MCF 10A (cell line): ENCODE measurements around the gene DCDC1. TPM values are rescaled to one million over a fixed set of nuclear protein-coding genes. Genes with fewer than 3 reads are reported as not detected.

Source experiments
- BruUV-seq: library from RNA; stranded (reverse); fragments of 400-500 nt; replicated peaks from 2 replicates; lab custom pipeline; 2021; lab: Mats Ljungman, UMichigan
- CTCF ChIA-PET: fragments of 300-600 bp; sonication (Branson Sonifier 250); formaldehyde crosslinking; extraction: SDS; loops from one replicate; lab custom pipeline; 2021; ENCODE audit warnings: antibody characterized with exemption, inconsistent platforms; lab: Yijun Ruan, JAX
- POLR2A ChIA-PET: fragments of 300-600, 350-650 bp; sonication (Branson Sonifier 250); formaldehyde crosslinking; extraction: SDS; loops from one replicate; lab custom pipeline; 2020; ENCODE audit warnings: antibody characterized with exemption, inconsistent platforms; lab: Yijun Ruan, JAX
- DNase-seq: peaks from one replicate; pipeline ENCODE4 v3.0.0-alpha.2; 2018; ENCODE audit not compliant: unreplicated experiment
- H3K27ac Mint-ChIP-seq: one replicate; pipeline ENCODE4 v1.8.0; 2022; ENCODE audit warnings: mild to moderate bottlenecking, low read depth, mixed read lengths; ENCODE audit not compliant: unreplicated experiment
- H3K27me3 Mint-ChIP-seq: one replicate; pipeline ENCODE4 v1.8.0; 2022; ENCODE audit warnings: mixed read lengths; ENCODE audit not compliant: insufficient read depth, unreplicated experiment
- H3K36me3 Mint-ChIP-seq: one replicate; pipeline ENCODE4 v1.8.0; 2022; ENCODE audit warnings: mild to moderate bottlenecking, moderate library complexity, mixed read lengths; ENCODE audit not compliant: insufficient read depth, unreplicated experiment
- H3K4me1 Mint-ChIP-seq: one replicate; pipeline ENCODE4 v1.8.0; 2022; ENCODE audit warnings: mixed read lengths; ENCODE audit not compliant: insufficient read depth, unreplicated experiment
- H3K4me3 Mint-ChIP-seq: one replicate; pipeline ENCODE4 v1.8.0; 2022; ENCODE audit warnings: mild to moderate bottlenecking, moderate library complexity, mixed read lengths; ENCODE audit not compliant: unreplicated experiment
- H3K9me3 Mint-ChIP-seq: one replicate; pipeline ENCODE4 v1.8.0; 2022; ENCODE audit warnings: mixed read lengths; ENCODE audit not compliant: unreplicated experiment
- intact Hi-C: fragments of 100-400 bp; cut with micrococcal nuclease; formaldehyde crosslinking; loops from 2 replicates; pipeline ENCODE4 v1.14.1; 2022
- total RNA-seq: library from RNA; stranded (reverse); gene quantifications from 2 replicates; pipeline ENCODE4 v1.2.3, GENCODE V29; 2022
- TF ChIP-seq, protein P1 (sequence below): fragments of 200-600 bp; IDR thresholded peaks from one replicate; pipeline ENCODE4 v1.8.0; 2022; ENCODE audit warnings: antibody characterized with exemption, mild to moderate bottlenecking; ENCODE audit not compliant: unreplicated experiment

DCDC1 gene
- total RNA-seq, 1 experiment from 2014 or later, result 0.19 TPM

DNA sequence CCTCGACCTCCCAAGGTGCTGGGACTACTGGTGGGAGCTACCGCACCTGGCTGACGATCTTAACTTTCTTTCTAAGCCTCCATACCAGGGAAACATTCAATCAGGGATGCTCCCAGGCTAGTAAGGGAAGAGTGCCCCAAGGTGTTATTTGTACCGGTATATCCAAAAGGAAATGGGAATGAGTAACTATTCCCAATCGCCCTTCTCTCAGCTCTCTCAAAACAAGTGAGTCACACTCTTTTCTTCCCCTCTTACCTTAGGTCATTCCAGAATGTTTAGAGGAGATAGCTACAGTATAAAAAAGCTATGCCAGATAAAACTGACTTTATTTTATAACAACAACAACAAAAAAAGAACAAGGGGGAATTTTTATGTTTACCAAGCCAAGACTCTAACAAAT is 13.7 kb downstream of the DCDC1 start:
- H3K36me3 Mint-ChIP-seq, result no peaks in the 10 kb centered on the region
- no peaks in the 10 kb centered on the region for H3K27me3 Mint-ChIP-seq
- no peaks in the 10 kb centered on the region for H3K9me3 Mint-ChIP-seq
- H3K4me1 Mint-ChIP-seq, result peaks cover 4% of the 10 kb centered on the region
- no peak overlapping the region for H3K4me3 Mint-ChIP-seq
- CTCF ChIA-PET, result interaction anchor here (0.6 kb wide), 2 partner anchors 44 to 818 kb away, joined by 3 read pairs; no protein-coding TSS in a partner anchor
- intact Hi-C loops, result no loop called here
- no peak overlapping the region for H3K27ac Mint-ChIP-seq
- TF ChIP-seq, protein P1, sequence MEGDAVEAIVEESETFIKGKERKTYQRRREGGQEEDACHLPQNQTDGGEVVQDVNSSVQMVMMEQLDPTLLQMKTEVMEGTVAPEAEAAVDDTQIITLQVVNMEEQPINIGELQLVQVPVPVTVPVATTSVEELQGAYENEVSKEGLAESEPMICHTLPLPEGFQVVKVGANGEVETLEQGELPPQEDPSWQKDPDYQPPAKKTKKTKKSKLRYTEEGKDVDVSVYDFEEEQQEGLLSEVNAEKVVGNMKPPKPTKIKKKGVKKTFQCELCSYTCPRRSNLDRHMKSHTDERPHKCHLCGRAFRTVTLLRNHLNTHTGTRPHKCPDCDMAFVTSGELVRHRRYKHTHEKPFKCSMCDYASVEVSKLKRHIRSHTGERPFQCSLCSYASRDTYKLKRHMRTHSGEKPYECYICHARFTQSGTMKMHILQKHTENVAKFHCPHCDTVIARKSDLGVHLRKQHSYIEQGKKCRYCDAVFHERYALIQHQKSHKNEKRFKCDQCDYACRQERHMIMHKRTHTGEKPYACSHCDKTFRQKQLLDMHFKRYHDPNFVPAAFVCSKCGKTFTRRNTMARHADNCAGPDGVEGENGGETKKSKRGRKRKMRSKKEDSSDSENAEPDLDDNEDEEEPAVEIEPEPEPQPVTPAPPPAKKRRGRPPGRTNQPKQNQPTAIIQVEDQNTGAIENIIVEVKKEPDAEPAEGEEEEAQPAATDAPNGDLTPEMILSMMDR, result no peak
- no TSS peak for BruUV-seq
- POLR2A ChIA-PET, result interaction anchor here (0.6 to 1.5 kb wide), 2 partner anchors 14 to 1536 kb away, joined by 3 to 10 read pairs; partner anchors contain the start of genes DCDC1 and DNAJC24
- DNase-seq, result peak; percentile 46

DNA sequence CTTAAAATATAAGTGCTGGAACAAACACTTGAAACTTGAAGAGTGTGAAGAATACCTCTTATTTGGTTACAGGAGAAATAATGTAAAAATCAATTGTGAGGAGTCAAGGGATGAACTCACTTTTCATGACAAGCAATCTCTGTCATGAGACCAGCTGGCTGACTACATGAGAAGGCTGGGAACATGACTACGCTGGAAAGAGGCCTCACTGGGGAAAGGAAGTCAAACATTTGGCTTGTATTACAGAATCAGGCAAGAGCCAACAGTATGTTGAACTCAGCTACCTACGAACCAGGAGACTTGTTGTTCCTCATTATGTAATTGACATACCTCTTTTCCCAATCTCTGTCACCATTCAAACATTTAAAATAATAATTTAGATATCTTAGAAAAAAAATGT is 14.4 kb downstream of the DCDC1 start:
- intact Hi-C loops, result no loop called here
- peak; percentile 9 for DNase-seq
- no peak overlapping the region for H3K27ac Mint-ChIP-seq

DNA sequence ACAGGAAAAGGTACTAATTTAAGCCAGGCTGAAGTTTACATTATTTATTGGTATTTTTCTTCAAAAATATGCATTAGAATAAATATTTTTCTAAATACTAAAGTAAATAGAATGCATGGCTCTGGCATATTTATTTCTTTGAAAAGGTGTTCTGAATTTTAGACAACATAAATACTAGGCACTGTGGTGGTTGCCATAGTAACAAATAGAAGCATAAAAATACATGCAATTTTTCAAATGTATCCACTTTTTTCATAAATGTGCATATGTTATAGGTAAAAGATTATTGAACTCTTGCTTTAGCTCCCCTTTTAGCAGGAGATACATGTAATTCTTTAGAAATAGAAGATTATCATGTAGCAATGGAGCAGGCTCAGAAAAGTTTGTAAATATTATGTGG is 18.4 kb downstream of the DCDC1 start:
- Mint-ChIP-seq H3K4me1 (peaks cover 4% of the 10 kb centered on the region), H3K36me3 (no peaks in the 10 kb centered on the region), H3K9me3 (no peaks in the 10 kb centered on the region), H3K4me3 (no peak overlapping the region), H3K27ac (no peak overlapping the region), H3K27me3 (peaks cover 18% of the 10 kb centered on the region)
- no TSS peak for BruUV-seq
- TF ChIP-seq, protein P1, result no peak
- ChIA-PET POLR2A (interaction anchor here (1.3 kb wide), 1 partner anchor 18 kb away, joined by 4 read pairs; the partner anchor contains the start of genes DCDC1 and DNAJC24), CTCF (no interaction called here)
- intact Hi-C loops, result no loop called here
- DNase-seq, result no peak

More for the DNA sequence above, 14.4 kb downstream of the DCDC1 start:
- TF ChIP-seq, protein P1, result no peak
- peaks cover 4% of the 10 kb centered on the region for H3K4me1 Mint-ChIP-seq
- BruUV-seq, result no TSS peak
- ChIA-PET POLR2A (interaction anchor here (1.5 kb wide), 1 partner anchor 15 kb away, joined by 10 read pairs; the partner anchor contains the start of genes DCDC1 and DNAJC24), CTCF (no interaction called here)
- H3K27me3 Mint-ChIP-seq, result no peaks in the 10 kb centered on the region
- H3K9me3 Mint-ChIP-seq, result no peaks in the 10 kb centered on the region
- H3K36me3 Mint-ChIP-seq, result no peaks in the 10 kb centered on the region
- H3K4me3 Mint-ChIP-seq, result no peak overlapping the region

DNA sequence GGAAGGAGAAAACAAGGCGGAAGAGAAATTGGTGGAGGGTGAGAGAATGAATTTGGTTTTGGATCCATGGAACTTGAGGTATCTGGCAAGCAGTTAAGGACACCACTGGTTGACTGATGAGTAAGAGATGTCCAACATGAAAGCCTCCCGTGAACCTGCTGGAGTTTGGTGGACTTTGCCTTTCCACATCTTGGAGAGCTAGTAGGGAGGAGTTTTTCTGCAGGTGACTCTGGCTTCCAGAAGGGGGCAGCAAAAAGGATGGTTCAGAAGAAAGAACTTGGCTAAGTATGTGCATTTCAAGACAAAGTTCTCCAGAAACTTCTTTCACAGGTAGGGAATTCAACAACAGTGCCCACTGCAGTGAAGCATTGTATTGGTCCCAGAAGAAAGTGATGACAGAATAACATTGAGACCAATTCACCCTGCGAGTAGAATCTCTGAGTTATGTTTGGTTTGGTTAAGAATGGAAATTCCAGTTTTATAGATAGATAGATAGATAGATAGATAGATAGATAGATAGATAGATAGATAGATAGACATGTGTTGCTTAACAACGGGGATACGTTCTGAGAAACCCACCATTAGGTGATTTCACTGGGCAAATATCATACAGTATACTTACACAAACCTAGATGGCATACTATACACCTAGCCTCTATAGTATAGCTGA is 28.5 kb downstream of the DCDC1 start:
- CTCF ChIA-PET, result interaction anchor here (0.6 to 2.1 kb wide), 8 partner anchors 10 to 666 kb away, joined by 3 to 6 read pairs (median 4); no protein-coding TSS in a partner anchor
- intact Hi-C loops, result loop anchor here (1.0 kb wide), 1 partner anchor 530 kb away; no protein-coding TSS in a partner anchor
- BruUV-seq, result no TSS peak
- DNase-seq, result peak; percentile 52
- Mint-ChIP-seq H3K4me3 (no peak overlapping the region), H3K27ac (no peak overlapping the region), H3K36me3 (no peaks in the 10 kb centered on the region), H3K4me1 (no peaks in the 10 kb centered on the region), H3K27me3 (peaks cover 42% of the 10 kb centered on the region), H3K9me3 (no peaks in the 10 kb centered on the region)
- POLR2A ChIA-PET, result interaction anchor here (0.6 to 1.0 kb wide), 2 partner anchors 9 to 1879 kb away, joined by 3 read pairs; no protein-coding TSS in a partner anchor
- TF ChIP-seq, protein P1, result peak; percentile 47
